IMR-90 (cell line): ENCODE results near the gene TEAD1. TPM values are rescaled to one million over a fixed set of nuclear protein-coding genes. Genes with fewer than 3 reads are reported as not detected.

ENCODE experiments used
- ATAC-seq: fragments of 200-7000 bp; cut with Tn5 transposase; 2 replicates; pipeline ENCODE4 v1.9.1; 2020; ENCODE audit warnings: low read depth, mild to moderate bottlenecking, moderate library complexity
- BruUV-seq: library from RNA; stranded (reverse); fragments of 400-500 nt; replicated peaks from 2 replicates; lab custom pipeline; 2021; lab: Mats Ljungman, UMichigan
- CTCF ChIA-PET: fragments of 300-600 bp; formaldehyde crosslinking; extraction: SDS; loops from one replicate; lab custom pipeline; 2021; ENCODE audit warnings: antibody characterized with exemption; lab: Yijun Ruan, JAX
- POLR2A ChIA-PET: fragments of 300-600 bp; sonication (Branson Sonifier 250); formaldehyde crosslinking; loops from one replicate; lab custom pipeline; 2022; ENCODE audit warnings: antibody characterized with exemption; ENCODE audit not compliant: unreplicated experiment; lab: Charles Lee
- DNase-seq: peaks from one replicate; pipeline ENCODE4 v3.0.0; 2013
- H2AFZ ChIP-seq: replicated peaks from 2 replicates; pipeline ENCODE3; 2013; ENCODE audit warnings: low read length, mild to moderate bottlenecking; ENCODE audit not compliant: poor library complexity
- H2AK5ac ChIP-seq: 2 replicates; pipeline ENCODE4 v1.6.1; 2013; ENCODE audit warnings: low read depth, low read length, inconsistent platforms
- H2AK9ac ChIP-seq: replicated peaks from 2 replicates; pipeline ENCODE3; 2013; ENCODE audit warnings: mild to moderate bottlenecking, low read depth, low read length, moderate library complexity; ENCODE audit not compliant: poor library complexity
- H2BK120ac ChIP-seq: 2 replicates; pipeline ENCODE4 v1.6.1; 2013; ENCODE audit warnings: low read depth, low read length, inconsistent platforms
- H2BK15ac ChIP-seq: 3 replicates; pipeline ENCODE4 v1.6.1; 2013; ENCODE audit warnings: low read depth, low read length, inconsistent platforms
- H2BK20ac ChIP-seq: 2 replicates; pipeline ENCODE4 v1.6.1; 2013; ENCODE audit warnings: low read depth, mild to moderate bottlenecking, inconsistent platforms, low read length, moderate library complexity
- H2BK5ac ChIP-seq: 2 replicates; pipeline ENCODE4 v1.6.1; 2013; ENCODE audit warnings: mild to moderate bottlenecking, low read depth, low read length, inconsistent platforms; ENCODE audit not compliant: poor library complexity, severe bottlenecking
- H3K14ac ChIP-seq: replicated peaks from 2 replicates; pipeline ENCODE4 v1.6.1; 2013; ENCODE audit warnings: low read depth, low read length, inconsistent platforms
- H3K18ac ChIP-seq: 2 replicates; pipeline ENCODE4 v1.6.1; 2013; ENCODE audit warnings: low read depth, low read length, control low read depth
- H3K23ac ChIP-seq: 2 replicates; pipeline ENCODE4 v1.6.1; 2013; ENCODE audit warnings: low read depth, low read length, inconsistent platforms
- H3K27ac ChIP-seq: 2 replicates; pipeline ENCODE4 v1.5.1; 2013; ENCODE audit warnings: mild to moderate bottlenecking, control low read depth, low read length; ENCODE audit not compliant: insufficient read depth
- H3K27me3 ChIP-seq: 2 replicates; pipeline ENCODE4 v1.6.1; 2013; ENCODE audit warnings: low read length; ENCODE audit not compliant: control insufficient read depth, insufficient read depth
- H3K36me3 ChIP-seq: 2 replicates; pipeline ENCODE4 v1.6.1; 2013; ENCODE audit warnings: low read length, mixed read lengths; ENCODE audit not compliant: control insufficient read depth, insufficient read depth
- H3K4ac ChIP-seq: 2 replicates; pipeline ENCODE4 v1.6.1; 2013; ENCODE audit warnings: low read depth, low read length, inconsistent platforms
- H3K4me1 ChIP-seq: 2 replicates; pipeline ENCODE4 v1.6.1; 2013; ENCODE audit warnings: low read length, mixed read lengths; ENCODE audit not compliant: control insufficient read depth, insufficient read depth
- H3K4me2 ChIP-seq: 2 replicates; pipeline ENCODE4 v1.6.1; 2013; ENCODE audit warnings: low read depth, mild to moderate bottlenecking, control low read depth, low read length, moderate library complexity
- H3K4me3 ChIP-seq: 2 replicates; pipeline ENCODE4 v1.5.1; 2013; ENCODE audit warnings: low read depth, mild to moderate bottlenecking, control low read depth, low read length, moderate library complexity; ENCODE audit not compliant: insufficient read depth
- H3K56ac ChIP-seq: 2 replicates; pipeline ENCODE4 v1.6.1; 2013; ENCODE audit warnings: low read length, inconsistent platforms; ENCODE audit not compliant: insufficient read depth; ENCODE audit errors: extremely low read depth
- H3K79me1 ChIP-seq, 2 experiments: 2 replicates each; pipeline ENCODE4 v1.6.1; 2013; ENCODE audit warnings: low read length in 2 of 2, inconsistent platforms in 1 of 2, low read depth in 1 of 2
- H3K9ac ChIP-seq: 2 replicates; pipeline ENCODE4 v1.6.1; 2013; ENCODE audit warnings: low read depth, low read length, control low read depth
- H3K9me1 ChIP-seq: 2 replicates; pipeline ENCODE4 v1.6.1; 2013; ENCODE audit warnings: low read length, inconsistent platforms; ENCODE audit not compliant: insufficient read depth
- H3K9me3 ChIP-seq: 2 replicates; pipeline ENCODE4 v1.6.1; 2013; ENCODE audit warnings: low read length; ENCODE audit not compliant: control insufficient read depth, insufficient read depth
- H4K20me1 ChIP-seq: 2 replicates; pipeline ENCODE4 v1.6.1; 2013; ENCODE audit warnings: low read length, inconsistent platforms; ENCODE audit not compliant: insufficient read depth
- H4K5ac ChIP-seq: 2 replicates; pipeline ENCODE4 v1.6.1; 2013; ENCODE audit warnings: mild to moderate bottlenecking, low read depth, low read length, control low read depth
- H4K8ac ChIP-seq, 2 experiments: 2 replicates each; pipeline ENCODE4 v1.6.1; 2013; ENCODE audit warnings: low read depth in 2 of 2, low read length in 2 of 2, control low read depth in 1 of 2, inconsistent platforms in 1 of 2
- H4K91ac ChIP-seq: 2 replicates; pipeline ENCODE4 v1.6.1; 2013; ENCODE audit warnings: low read depth, low read length, inconsistent platforms; ENCODE audit not compliant: insufficient read depth
- BHLHE40 ChIP-seq: fragments of 150-350 bp; IDR thresholded peaks from 2 replicates; pipeline ENCODE4 v1.6.1; 2016; ENCODE audit warnings: mild to moderate bottlenecking, low read depth, low read length
- CEBPB ChIP-seq: IDR thresholded peaks from 2 replicates; pipeline ENCODE4 v1.6.1; 2012; ENCODE audit warnings: low read depth, low read length, improper control_type of control experiment
- CHD1 ChIP-seq: IDR thresholded peaks from 2 replicates; pipeline ENCODE4 v1.6.1; 2012; ENCODE audit warnings: low read depth, low read length, improper control_type of control experiment
- FOS ChIP-seq: fragments of 150-350 bp; IDR thresholded peaks from 2 replicates; pipeline ENCODE4 v1.6.1; 2016; ENCODE audit warnings: low read depth, low read length
- MAZ ChIP-seq: IDR thresholded peaks from 2 replicates; pipeline ENCODE4 v1.6.1; 2012; ENCODE audit warnings: low read depth, mild to moderate bottlenecking, low read length, improper control_type of control experiment, moderate library complexity, borderline replicate concordance
- MXI1 ChIP-seq: IDR thresholded peaks from 2 replicates; pipeline ENCODE4 v1.6.1; 2012; ENCODE audit warnings: low read depth, mild to moderate bottlenecking, low read length, moderate library complexity, borderline replicate concordance
- POLR2A ChIP-seq: IDR thresholded peaks from 2 replicates; pipeline ENCODE4 v1.6.1; 2012; ENCODE audit warnings: mild to moderate bottlenecking, low read depth, low read length
- RAD21 ChIP-seq: IDR thresholded peaks from 2 replicates; pipeline ENCODE4 v1.6.1; 2012; ENCODE audit warnings: low read length, improper control_type of control experiment
- RCOR1 ChIP-seq: IDR thresholded peaks from 2 replicates; pipeline ENCODE4 v1.6.1; 2012; ENCODE audit warnings: mild to moderate bottlenecking, low read length, improper control_type of control experiment; ENCODE audit not compliant: insufficient replicate concordance
- RFX5 ChIP-seq: IDR thresholded peaks from 2 replicates; pipeline ENCODE4 v1.8.0; 2012; ENCODE audit warnings: low read depth, mild to moderate bottlenecking, low read length, moderate library complexity
- USF2 ChIP-seq: fragments of 150-350 bp; IDR thresholded peaks from 2 replicates; pipeline ENCODE4 v1.6.1; 2017; ENCODE audit warnings: mild to moderate bottlenecking, antibody characterized with exemption, low read length, low read depth
- WGBS, 2 experiments: methylation state at CpG; one replicate each; pipeline versions ENCODE4 v1.1.5 to v1.1.7; 2013; ENCODE audit warnings: missing lambda C conversion rate in 2 of 2; ENCODE audit not compliant: insufficient read length in 1 of 2; ENCODE audit errors: extremely low coverage in 2 of 2; 5-methylcytosine and 5-hydroxymethylcytosine counted together
- dilution Hi-C: fragments of 300-500 bp; cut with HindIII; formaldehyde crosslinking; loops from one replicate; pipeline ENCODE4 v1.14.3; 2018; ENCODE audit warnings: low sequenced_read_pairs; ENCODE audit not compliant: unreplicated experiment
- in situ Hi-C: fragments of 300-500 bp; cut with MboI; formaldehyde crosslinking; loops from 3 replicates; pipeline ENCODE4 v1.14.3; 2019; ENCODE audit warnings: low sequenced_read_pairs, inconsistent platforms, mixed read lengths
- intact Hi-C: fragments of 100-400 bp; cut with micrococcal nuclease; formaldehyde crosslinking; loops from 2 replicates; pipeline ENCODE4 v1.10.0; 2022
- polyA plus RNA-seq, 3 experiments: library from polyadenylated mRNA; depleted of rRNA; stranded (reverse); fragments of >200 nt; gene quantifications; 2 replicates each; pipeline ENCODE4 v1.2.3, GENCODE V29; 2012; ENCODE audit warnings: low replicate concordance in 1 of 3
- total RNA-seq: library from RNA; depleted of rRNA; stranded (reverse); fragments of >200 nt; gene quantifications from 2 replicates; pipeline ENCODE4 v1.2.3, GENCODE V29; 2012

TEAD1 gene
- total and polyA plus RNA-seq, 2 of the 4 experiments (the other 2 are of a cell fraction): 51.8 to 69.2 TPM

- Histone ChIP-seq H3K4me3 (no peak overlapping the region), H3K9me3 (no peaks in the 10 kb centered on the region), H2BK120ac (no peak overlapping the region), H3K4me1 (peaks cover 11% of the 10 kb centered on the region), H3K9ac (no peak overlapping the region), H3K79me1 (peaks cover 39 to 86% of the 10 kb centered on the region in 2 experiments), H3K14ac (no peak overlapping the region), H2AK9ac (no peak overlapping the region), H3K27me3 (no peaks in the 10 kb centered on the region), H4K91ac (no peak overlapping the region), H3K4me2 (no peak overlapping the region), H2AFZ (no peak overlapping the region), H4K8ac (no peak overlapping the region), H3K4ac (no peak overlapping the region), H4K20me1 (peaks cover 88% of the 10 kb centered on the region), H3K23ac (no peak overlapping the region), H4K5ac (no peak overlapping the region), H3K9me1 (peaks cover 35% of the 10 kb centered on the region), H3K36me3 (no peaks in the 10 kb centered on the region; the same call in 1 of the 2 replicates), H3K27ac (no peak overlapping the region), H2BK20ac (no peak overlapping the region), H3K18ac (no peak overlapping the region), H3K56ac (no peak overlapping the region), H2BK15ac (no peak overlapping the region), H2BK5ac (no peak overlapping the region), H2AK5ac (no peak overlapping the region)
- TF ChIP-seq POLR2A (no peak), MXI1 (no peak), FOS (no peak), CEBPB (no peak), CHD1 (no peak), MAZ (no peak), USF2 (no peak), BHLHE40 (no peak), RAD21 (no peak), RCOR1 (no peak), RFX5 (no peak)
- DNase-seq: no peak
- in situ Hi-C loops: no loop called here
- intact Hi-C loops: no loop called here
- ATAC-seq: no peak
- ChIA-PET POLR2A (no interaction called here), CTCF (no interaction called here)
- no CpG with 5 or more reads among the region's 2 CpGs for WGBS, 2 experiments
- BruUV-seq: no TSS peak
- dilution Hi-C loops: no loop called here
Observed at GRCh38 chr11:12737024-12737423, 62.8 kb downstream of the TEAD1 start.
